ENCODE data around the gene PAQR4.

PAQR4 gene

DNA sequence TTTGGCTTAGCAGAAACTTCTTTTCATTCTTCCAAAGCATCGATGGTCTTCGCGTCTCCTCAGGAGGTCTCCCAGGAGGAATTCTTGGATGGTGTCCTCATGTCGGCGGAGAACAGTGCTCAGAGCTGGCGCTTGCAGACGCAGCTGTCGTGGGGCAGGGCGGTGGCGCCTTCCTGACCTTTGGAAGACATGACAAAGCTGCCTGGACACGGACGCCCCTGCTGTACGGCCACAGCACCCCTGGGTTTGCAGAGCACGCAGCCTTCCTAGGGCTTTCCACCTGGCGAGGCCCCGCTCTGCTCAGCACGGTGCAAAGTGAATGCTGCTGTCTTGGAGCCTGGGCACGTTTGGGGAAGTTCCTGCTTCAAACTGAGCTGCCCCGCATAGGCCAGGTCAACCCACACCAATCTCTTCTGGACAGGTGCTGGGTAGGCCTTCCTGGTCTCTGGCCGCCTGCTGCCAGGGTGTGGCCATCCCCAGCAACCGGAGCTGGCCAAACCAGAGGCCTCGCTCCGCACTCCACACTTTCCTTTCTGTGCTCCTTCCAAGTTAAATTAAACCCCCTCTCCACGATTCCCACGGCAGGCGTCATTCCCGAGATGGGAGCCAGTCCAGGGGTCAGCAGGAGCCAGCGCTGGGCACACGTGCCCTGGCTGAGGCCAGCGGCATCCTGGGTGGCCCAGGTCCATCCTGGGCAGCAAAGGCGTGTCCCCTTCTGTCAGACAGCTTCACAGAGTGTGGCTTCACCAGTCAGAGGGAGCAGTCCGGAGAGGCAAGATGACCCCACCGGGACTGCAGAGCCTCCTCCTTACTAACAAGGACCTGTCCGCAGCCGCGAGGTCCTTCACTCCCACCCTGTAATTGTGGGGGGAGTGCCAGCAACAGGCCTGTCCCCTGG, 20.1 kb upstream of the PAQR4 start:
- H3K27me3 ChIP-seq (ENCODE audit: low read depth, low read length) = no peaks in the 10 kb centered on the region
- H3K9me3 ChIP-seq (ENCODE audit: control insufficient read depth in 1 of 2, low read length in 2 of 2) = no peaks in the 10 kb centered on the region
- no peak overlapping the region for H3K4me3 ChIP-seq (ENCODE audit: low read depth in 1 of 2, low read length in 2 of 2)
- no peaks in the 10 kb centered on the region for H3K4me1 ChIP-seq (ENCODE audit: control insufficient read depth in 1 of 2, insufficient read depth in 2 of 2, low read length in 2 of 2)
- peaks cover 0 to 29% of the 10 kb centered on the region in 2 donors for H3K36me3 ChIP-seq (ENCODE audit: control insufficient read depth in 1 of 2, insufficient read depth in 2 of 2, low read length in 2 of 2)
- no peak overlapping the region for H3K27ac ChIP-seq (ENCODE audit: low read length)

- Histone ChIP-seq H3K27ac (ENCODE audit: low read length) (no peak overlapping the region), H3K4me3 (ENCODE audit: low read depth in 1 of 2, low read length in 2 of 2) (no peak overlapping the region), H3K9me3 (ENCODE audit: control insufficient read depth in 1 of 2, low read length in 2 of 2) (no peaks in the 10 kb centered on the region), H3K27me3 (ENCODE audit: low read depth, low read length) (no peaks in the 10 kb centered on the region), H3K4me1 (ENCODE audit: control insufficient read depth in 1 of 2, insufficient read depth in 2 of 2, low read length in 2 of 2) (no peaks in the 10 kb centered on the region), H3K36me3 (ENCODE audit: control insufficient read depth in 1 of 2, insufficient read depth in 2 of 2, low read length in 2 of 2) (peaks cover 0 to 29% of the 10 kb centered on the region in 2 donors)
Observed at GRCh38 chr16:2949705-2950352, 19.3 kb upstream of the PAQR4 start.

DNA sequence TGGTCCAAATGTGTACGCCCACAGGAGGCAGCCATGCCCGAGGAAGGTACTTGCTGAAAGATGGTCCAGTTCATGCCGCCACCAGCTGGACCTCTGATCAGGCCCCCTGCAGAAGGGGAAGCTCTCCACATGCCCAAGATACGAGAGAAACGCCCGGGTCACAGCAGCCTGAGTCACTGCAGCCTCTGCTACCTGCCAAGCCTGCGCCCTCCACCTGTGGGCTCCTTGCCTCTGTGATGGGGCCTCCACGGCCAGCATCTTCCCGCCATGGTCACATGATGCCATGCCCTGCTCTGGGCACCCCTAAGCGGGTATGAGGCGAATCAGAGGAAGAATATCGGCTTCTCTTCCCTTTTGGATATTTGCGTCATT, 18.8 kb upstream of the PAQR4 start:
- Histone ChIP-seq H3K27me3 (ENCODE audit: low read depth, low read length) (peaks cover 5% of the 10 kb centered on the region), H3K27ac (ENCODE audit: low read length) (no peak overlapping the region), H3K36me3 (ENCODE audit: control insufficient read depth in 1 of 2, insufficient read depth in 2 of 2, low read length in 2 of 2) (peaks cover 0 to 29% of the 10 kb centered on the region in 2 donors), H3K4me3 (ENCODE audit: low read depth in 1 of 2, low read length in 2 of 2) (no peak overlapping the region), H3K4me1 (ENCODE audit: control insufficient read depth in 1 of 2, insufficient read depth in 2 of 2, low read length in 2 of 2) (no peaks in the 10 kb centered on the region), H3K9me3 (ENCODE audit: control insufficient read depth in 1 of 2, low read length in 2 of 2) (no peaks in the 10 kb centered on the region)

GRCh38 chr16:2950773-2951172, 18.4 kb upstream of the PAQR4 start:
- Histone ChIP-seq H3K4me1 (ENCODE audit: control insufficient read depth in 1 of 2, insufficient read depth in 2 of 2, low read length in 2 of 2) (no peaks in the 10 kb centered on the region), H3K27ac (ENCODE audit: low read length) (no peak overlapping the region)

GRCh38 chr16:2952679-2953078, 16.5 kb upstream of the PAQR4 start:
- Histone ChIP-seq H3K4me3 (ENCODE audit: low read depth in 1 of 2, low read length in 2 of 2) (no peak overlapping the region), H3K4me1 (ENCODE audit: control insufficient read depth in 1 of 2, insufficient read depth in 2 of 2, low read length in 2 of 2) (no peaks in the 10 kb centered on the region), H3K27me3 (ENCODE audit: low read depth, low read length) (peaks cover 8% of the 10 kb centered on the region), H3K27ac (ENCODE audit: low read length) (no peak overlapping the region), H3K9me3 (ENCODE audit: control insufficient read depth in 1 of 2, low read length in 2 of 2) (no peaks in the 10 kb centered on the region), H3K36me3 (ENCODE audit: control insufficient read depth in 1 of 2, insufficient read depth in 2 of 2, low read length in 2 of 2) (peaks cover 0 to 17% of the 10 kb centered on the region in 2 donors)

More at GRCh38 chr16:2950773-2951172, 18.4 kb upstream of the PAQR4 start:
- Histone ChIP-seq H3K4me3 (ENCODE audit: low read depth in 1 of 2, low read length in 2 of 2) (no peak overlapping the region), H3K27me3 (ENCODE audit: low read depth, low read length) (peaks cover 5% of the 10 kb centered on the region), H3K36me3 (ENCODE audit: control insufficient read depth in 1 of 2, insufficient read depth in 2 of 2, low read length in 2 of 2) (peaks cover 0 to 29% of the 10 kb centered on the region in 2 donors), H3K9me3 (ENCODE audit: control insufficient read depth in 1 of 2, low read length in 2 of 2) (no peaks in the 10 kb centered on the region)

DNA sequence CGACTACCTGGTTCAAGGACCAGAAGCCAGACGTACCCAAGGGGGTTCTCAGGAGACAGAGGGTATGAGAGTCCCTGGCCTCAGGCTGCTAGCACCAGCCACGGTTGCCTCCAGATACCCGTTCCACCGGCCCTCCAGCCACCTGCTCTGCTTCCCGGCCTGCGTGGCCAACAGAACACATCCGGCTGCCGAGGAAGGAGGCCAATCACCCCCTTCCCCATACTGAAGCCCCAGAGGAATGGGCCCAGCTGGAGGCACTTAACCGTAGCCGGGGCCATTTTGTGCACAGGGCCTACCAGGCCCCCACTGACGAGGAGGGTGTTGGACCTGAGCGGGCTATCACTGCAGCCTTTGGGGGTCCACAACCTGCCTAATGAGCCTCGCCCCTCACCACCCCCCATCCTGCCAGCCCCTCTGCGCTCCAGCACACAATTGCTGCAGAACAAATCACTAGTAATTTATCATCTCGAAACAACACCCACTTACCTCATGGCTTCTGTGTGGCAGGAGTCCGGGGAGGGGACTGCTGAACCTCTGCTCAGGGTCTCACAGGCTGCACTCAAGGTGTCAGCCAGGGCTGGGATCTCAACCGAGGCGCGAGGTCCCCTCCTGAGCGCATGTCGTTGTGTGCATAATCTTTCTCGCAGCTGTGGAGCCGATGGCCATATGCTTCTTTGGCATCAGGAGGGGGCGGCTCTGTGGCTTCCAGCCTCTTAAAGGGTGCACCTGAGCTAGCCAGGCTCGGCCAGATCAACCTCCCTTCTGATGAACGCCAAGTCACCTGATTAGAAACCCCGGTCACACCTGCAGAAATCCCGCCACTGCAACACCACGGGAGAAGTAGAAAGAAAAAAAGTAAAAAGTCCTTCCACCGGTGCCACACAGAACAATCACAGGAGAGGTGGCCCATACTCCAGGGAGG, 15.2 kb upstream of the PAQR4 start:
- no peaks in the 10 kb centered on the region for H3K4me1 ChIP-seq (ENCODE audit: control insufficient read depth in 1 of 2, insufficient read depth in 2 of 2, low read length in 2 of 2)
- no peak overlapping the region for H3K4me3 ChIP-seq (ENCODE audit: low read depth in 1 of 2, low read length in 2 of 2)
- H3K27ac ChIP-seq (ENCODE audit: low read length) = no peak overlapping the region
- no peaks in the 10 kb centered on the region for H3K9me3 ChIP-seq (ENCODE audit: control insufficient read depth in 1 of 2, low read length in 2 of 2)
- peaks cover 8% of the 10 kb centered on the region for H3K27me3 ChIP-seq (ENCODE audit: low read depth, low read length)
- peaks cover 0 to 12% of the 10 kb centered on the region in 2 donors for H3K36me3 ChIP-seq (ENCODE audit: control insufficient read depth in 1 of 2, insufficient read depth in 2 of 2, low read length in 2 of 2)

DNA sequence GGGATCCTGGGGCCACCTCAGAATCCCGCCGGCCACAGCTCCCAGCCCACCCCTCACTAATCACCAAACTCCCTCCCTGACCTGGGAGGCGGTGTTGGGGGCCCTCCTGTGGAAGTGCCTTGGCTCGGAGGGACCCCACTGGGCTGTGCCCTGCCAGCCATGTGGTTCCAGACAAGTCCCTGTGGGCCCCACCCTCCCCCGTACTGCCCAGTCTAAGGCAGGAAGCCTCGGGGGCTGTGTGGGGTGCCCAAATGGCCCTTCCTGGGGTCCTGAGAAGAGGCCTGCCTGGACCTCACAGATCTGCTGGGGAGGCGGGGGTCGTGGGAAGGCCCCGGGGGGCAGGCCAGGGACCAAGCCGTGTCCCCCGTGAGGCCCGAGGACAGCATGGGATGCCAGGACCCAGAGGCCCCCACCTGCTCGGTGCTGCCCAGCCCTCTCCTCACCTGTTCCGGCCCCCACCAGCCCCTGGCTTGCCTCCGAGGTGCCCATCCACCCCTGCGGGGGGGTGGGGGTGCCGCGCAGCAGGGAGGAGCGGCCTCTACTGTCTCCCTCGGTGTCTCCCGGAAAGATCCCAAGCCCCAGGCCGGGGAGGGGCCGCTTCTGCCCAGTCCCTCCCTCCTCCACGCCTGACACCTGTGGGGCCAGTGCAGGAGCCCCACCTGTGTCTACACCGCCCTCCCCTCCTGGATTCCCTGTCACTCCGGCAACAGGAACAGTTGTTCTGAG, 14.3 kb upstream of the PAQR4 start:
- no peak overlapping the region for H3K4me3 ChIP-seq (ENCODE audit: low read depth in 1 of 2, low read length in 2 of 2)
- H3K27ac ChIP-seq (ENCODE audit: low read length) = no peak overlapping the region
- peaks cover 0 to 4% of the 10 kb centered on the region in 2 donors for H3K36me3 ChIP-seq (ENCODE audit: control insufficient read depth in 1 of 2, insufficient read depth in 2 of 2, low read length in 2 of 2)

DNA sequence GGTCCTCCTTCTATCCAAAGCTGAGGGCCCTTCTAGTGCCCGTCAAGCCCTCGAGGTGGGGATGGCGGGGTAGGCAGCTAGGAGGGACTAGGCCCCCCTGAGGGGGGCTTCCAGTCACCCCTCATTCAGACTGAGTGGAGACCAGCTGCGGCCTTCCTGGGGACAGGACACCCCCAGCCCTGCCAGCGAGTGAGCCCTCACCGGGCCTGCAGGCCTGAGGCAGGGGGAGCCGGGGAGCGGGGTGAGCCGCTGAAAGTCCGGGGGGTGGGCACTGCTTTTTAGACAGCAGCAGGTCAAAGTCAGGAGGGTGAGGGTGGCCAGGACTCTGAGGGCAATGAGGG, 13.7 kb upstream of the PAQR4 start:
- H3K4me3 ChIP-seq (ENCODE audit: low read depth in 1 of 2, low read length in 2 of 2) = no peak overlapping the region
- H3K27me3 ChIP-seq (ENCODE audit: low read depth, low read length) = peaks cover 11% of the 10 kb centered on the region
- H3K36me3 ChIP-seq (ENCODE audit: control insufficient read depth in 1 of 2, insufficient read depth in 2 of 2, low read length in 2 of 2) = no peaks in the 10 kb centered on the region
- H3K27ac ChIP-seq (ENCODE audit: low read length) = no peak overlapping the region
- H3K4me1 ChIP-seq (ENCODE audit: control insufficient read depth in 1 of 2, insufficient read depth in 2 of 2, low read length in 2 of 2) = no peaks in the 10 kb centered on the region
- no peaks in the 10 kb centered on the region for H3K9me3 ChIP-seq (ENCODE audit: control insufficient read depth in 1 of 2, low read length in 2 of 2)

More for the DNA sequence above, 14.3 kb upstream of the PAQR4 start:
- Histone ChIP-seq H3K4me1 (ENCODE audit: control insufficient read depth in 1 of 2, insufficient read depth in 2 of 2, low read length in 2 of 2) (no peaks in the 10 kb centered on the region), H3K9me3 (ENCODE audit: control insufficient read depth in 1 of 2, low read length in 2 of 2) (no peaks in the 10 kb centered on the region), H3K27me3 (ENCODE audit: low read depth, low read length) (peaks cover 8% of the 10 kb centered on the region)

- Histone ChIP-seq H3K4me3 (ENCODE audit: low read depth in 1 of 2, low read length in 2 of 2) (no peak overlapping the region), H3K9me3 (ENCODE audit: control insufficient read depth in 1 of 2, low read length in 2 of 2) (no peaks in the 10 kb centered on the region), H3K27me3 (ENCODE audit: low read depth, low read length) (peaks cover 11% of the 10 kb centered on the region), H3K36me3 (ENCODE audit: control insufficient read depth in 1 of 2, insufficient read depth in 2 of 2, low read length in 2 of 2) (no peaks in the 10 kb centered on the region), H3K27ac (ENCODE audit: low read length) (no peak overlapping the region), H3K4me1 (ENCODE audit: control insufficient read depth in 1 of 2, insufficient read depth in 2 of 2, low read length in 2 of 2) (no peaks in the 10 kb centered on the region)
Observed at GRCh38 chr16:2955779-2956578, 13.2 kb upstream of the PAQR4 start.

GRCh38 chr16:2956579-2956956, 12.6 kb upstream of the PAQR4 start:
- Histone ChIP-seq H3K27ac (ENCODE audit: low read length) (no peak overlapping the region), H3K27me3 (ENCODE audit: low read depth, low read length) (peaks cover 11% of the 10 kb centered on the region), H3K4me3 (ENCODE audit: low read depth in 1 of 2, low read length in 2 of 2) (no peak overlapping the region), H3K9me3 (ENCODE audit: control insufficient read depth in 1 of 2, low read length in 2 of 2) (no peaks in the 10 kb centered on the region), H3K36me3 (ENCODE audit: control insufficient read depth in 1 of 2, insufficient read depth in 2 of 2, low read length in 2 of 2) (no peaks in the 10 kb centered on the region), H3K4me1 (ENCODE audit: control insufficient read depth in 1 of 2, insufficient read depth in 2 of 2, low read length in 2 of 2) (no peaks in the 10 kb centered on the region)

All from muscle layer of duodenum (tissue), 2 donors.